GM19023 (cell line): ENCODE results near the gene KLHL21.
"Not testable (repeated sequence)": the region's sequence is repeated elsewhere in the genome, so short reads cannot be mapped to it uniquely, and the experiment has no call there.

Experiments
- ATAC-seq: cut with Tn5 transposase; IDR thresholded peaks from one replicate; pipeline ENCODE4 v1.9.1; 2021; ENCODE audit warnings: mild to moderate bottlenecking, moderate library complexity; ENCODE audit not compliant: unreplicated experiment

Gene KLHL21

GRCh38 chr1:6602669-6603237 is at the start of gene KLHL21:
TSS of gene KLHL21 (minus strand) at chr1:6602869. CDS start at chr1:6602817, 52 bp downstream.
- ATAC-seq, result peak; percentile 50

GRCh38 chr1:6651909-6652308 is 49.2 kb upstream of the KLHL21 start:
- ATAC-seq, result no peak

- no peak for ATAC-seq
Measured at GRCh38 chr1:6648556-6648955, 45.9 kb upstream of the KLHL21 start.

- no peak for ATAC-seq
Measured at GRCh38 chr1:6646499-6647148, 44.0 kb upstream of the KLHL21 start.

- no peak for ATAC-seq
Measured at GRCh38 chr1:6645018-6645417, 42.3 kb upstream of the KLHL21 start.

- ATAC-seq, result not testable (repeated sequence)
Measured at GRCh38 chr1:6640867-6641266, 38.2 kb upstream of the KLHL21 start.

GRCh38 chr1:6638226-6638625 is 35.6 kb upstream of the KLHL21 start:
- ATAC-seq, result no peak

- no peak for ATAC-seq
Measured at GRCh38 chr1:6637770-6638169, 35.1 kb upstream of the KLHL21 start.

- not testable (repeated sequence) for ATAC-seq
Measured at GRCh38 chr1:6636778-6637177, 34.1 kb upstream of the KLHL21 start.

- ATAC-seq, result no peak
Measured at GRCh38 chr1:6635910-6636760, 33.5 kb upstream of the KLHL21 start.

- no peak for ATAC-seq
Measured at GRCh38 chr1:6635161-6635909, 32.7 kb upstream of the KLHL21 start.

GRCh38 chr1:6634371-6635052 is 31.8 kb upstream of the KLHL21 start:
- no peak for ATAC-seq

- no peak for ATAC-seq
Measured at GRCh38 chr1:6632588-6633514, 30.2 kb upstream of the KLHL21 start.

- ATAC-seq, result no peak
Measured at GRCh38 chr1:6631058-6631457, 28.4 kb upstream of the KLHL21 start.

GRCh38 chr1:6630027-6630426 is 27.4 kb upstream of the KLHL21 start:
- no peak for ATAC-seq

GRCh38 chr1:6628971-6629479 is 26.4 kb upstream of the KLHL21 start:
- no peak for ATAC-seq

GRCh38 chr1:6627841-6628545 is 25.3 kb upstream of the KLHL21 start:
- ATAC-seq, result no peak

GRCh38 chr1:6627031-6627430 is 24.4 kb upstream of the KLHL21 start:
- no peak for ATAC-seq
